Measurements from ENCODE around the gene NDUFS5.
"Not testable (repeated sequence)": the region's sequence is repeated elsewhere in the genome, so short reads cannot be mapped to it uniquely, and the experiment has no call there.

The NDUFS5 gene

GRCh38 chr1:39061951-39062350, 35.8 kb downstream of the NDUFS5 start:
- no peak for DNase-seq (ENCODE audit: low read depth)
- H3K4me3 ChIP-seq (ENCODE audit: low read depth, low read length), result no peak overlapping the region

DNA sequence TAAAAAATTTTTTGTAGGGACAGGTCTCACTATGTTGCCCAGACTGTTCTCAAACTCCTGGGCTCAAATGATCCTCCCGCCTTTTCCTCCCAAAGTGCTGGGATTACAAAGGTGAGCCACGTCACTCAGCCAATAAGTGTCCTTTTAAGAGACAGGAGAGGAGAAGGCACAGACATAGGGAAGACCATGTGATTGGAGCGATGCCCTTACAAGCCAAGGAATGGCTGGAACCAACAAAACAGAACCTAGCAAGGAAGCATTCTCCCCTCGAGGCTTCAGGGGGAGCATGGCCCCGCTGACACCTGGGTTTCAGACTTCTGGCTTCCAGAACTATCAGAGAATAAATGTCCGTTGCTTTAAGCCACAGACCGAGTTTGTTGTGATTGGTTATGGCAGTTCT, 37.0 kb downstream of the NDUFS5 start:
- TF ChIP-seq, protein P1, sequence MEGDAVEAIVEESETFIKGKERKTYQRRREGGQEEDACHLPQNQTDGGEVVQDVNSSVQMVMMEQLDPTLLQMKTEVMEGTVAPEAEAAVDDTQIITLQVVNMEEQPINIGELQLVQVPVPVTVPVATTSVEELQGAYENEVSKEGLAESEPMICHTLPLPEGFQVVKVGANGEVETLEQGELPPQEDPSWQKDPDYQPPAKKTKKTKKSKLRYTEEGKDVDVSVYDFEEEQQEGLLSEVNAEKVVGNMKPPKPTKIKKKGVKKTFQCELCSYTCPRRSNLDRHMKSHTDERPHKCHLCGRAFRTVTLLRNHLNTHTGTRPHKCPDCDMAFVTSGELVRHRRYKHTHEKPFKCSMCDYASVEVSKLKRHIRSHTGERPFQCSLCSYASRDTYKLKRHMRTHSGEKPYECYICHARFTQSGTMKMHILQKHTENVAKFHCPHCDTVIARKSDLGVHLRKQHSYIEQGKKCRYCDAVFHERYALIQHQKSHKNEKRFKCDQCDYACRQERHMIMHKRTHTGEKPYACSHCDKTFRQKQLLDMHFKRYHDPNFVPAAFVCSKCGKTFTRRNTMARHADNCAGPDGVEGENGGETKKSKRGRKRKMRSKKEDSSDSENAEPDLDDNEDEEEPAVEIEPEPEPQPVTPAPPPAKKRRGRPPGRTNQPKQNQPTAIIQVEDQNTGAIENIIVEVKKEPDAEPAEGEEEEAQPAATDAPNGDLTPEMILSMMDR (IDR thresholded peaks at IDR 0.05; ENCODE audit: low read depth, low read length), result no peak
- TF ChIP-seq, protein P2, sequence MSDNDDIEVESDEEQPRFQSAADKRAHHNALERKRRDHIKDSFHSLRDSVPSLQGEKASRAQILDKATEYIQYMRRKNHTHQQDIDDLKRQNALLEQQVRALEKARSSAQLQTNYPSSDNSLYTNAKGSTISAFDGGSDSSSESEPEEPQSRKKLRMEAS (IDR thresholded peaks at IDR 0.05; ENCODE audit: low read depth, low read length), result no peak
- no peak for TF ChIP-seq POLR2A (IDR thresholded peaks at IDR 0.05; ENCODE audit: extremely low read depth, insufficient read length)
- no peak for TF ChIP-seq MYC (IDR thresholded peaks at IDR 0.05; ENCODE audit: low read depth, low read length)
- no peak overlapping the region for H3K4me3 ChIP-seq (ENCODE audit: low read depth, low read length)
- no peak for DNase-seq (ENCODE audit: low read depth)

More at GRCh38 chr1:39061951-39062350, 35.8 kb downstream of the NDUFS5 start:
- no peak for TF ChIP-seq POLR2A (IDR thresholded peaks at IDR 0.05; ENCODE audit: extremely low read depth, insufficient read length)
- TF ChIP-seq, protein P1 (IDR thresholded peaks at IDR 0.05; ENCODE audit: low read depth, low read length), result no peak
- TF ChIP-seq MYC (IDR thresholded peaks at IDR 0.05; ENCODE audit: low read depth, low read length), result no peak
- TF ChIP-seq, protein P2 (IDR thresholded peaks at IDR 0.05; ENCODE audit: low read depth, low read length), result no peak

GRCh38 chr1:39063775-39064174, 37.6 kb downstream of the NDUFS5 start:
- H3K4me3 ChIP-seq (ENCODE audit: low read depth, low read length), result no peak overlapping the region
- DNase-seq (ENCODE audit: low read depth), result no peak
- TF ChIP-seq POLR2A (IDR thresholded peaks at IDR 0.05; ENCODE audit: extremely low read depth, insufficient read length) (no peak), MYC (IDR thresholded peaks at IDR 0.05; ENCODE audit: low read depth, low read length) (no peak)
- TF ChIP-seq, protein P1 (IDR thresholded peaks at IDR 0.05; ENCODE audit: low read depth, low read length), result no peak
- TF ChIP-seq, protein P2 (IDR thresholded peaks at IDR 0.05; ENCODE audit: low read depth, low read length), result no peak

GRCh38 chr1:39065542-39065941, 39.4 kb downstream of the NDUFS5 start:
- no peak for DNase-seq (ENCODE audit: low read depth)
- H3K4me3 ChIP-seq (ENCODE audit: low read depth, low read length), result no peak overlapping the region
- TF ChIP-seq, protein P2 (IDR thresholded peaks at IDR 0.05; ENCODE audit: low read depth, low read length), result no peak
- TF ChIP-seq POLR2A (IDR thresholded peaks at IDR 0.05; ENCODE audit: extremely low read depth, insufficient read length), result no peak
- TF ChIP-seq, protein P1 (IDR thresholded peaks at IDR 0.05; ENCODE audit: low read depth, low read length), result no peak
- TF ChIP-seq MYC (IDR thresholded peaks at IDR 0.05; ENCODE audit: low read depth, low read length), result no peak

- not testable (repeated sequence) for H3K4me3 ChIP-seq (ENCODE audit: low read depth, low read length); DNase-seq (ENCODE audit: low read depth)
Observed at GRCh38 chr1:39068227-39068626, 42.1 kb downstream of the NDUFS5 start.

GRCh38 chr1:39071557-39071956, 45.4 kb downstream of the NDUFS5 start:
- DNase-seq (ENCODE audit: low read depth); H3K4me3 ChIP-seq (ENCODE audit: low read depth, low read length): not testable (repeated sequence)

GRCh38 chr1:39076127-39076798, 50.1 kb downstream of the NDUFS5 start:
- no peak overlapping the region for H3K4me3 ChIP-seq (ENCODE audit: low read depth, low read length)
- no peak for DNase-seq (ENCODE audit: low read depth)
- TF ChIP-seq MYC (IDR thresholded peaks at IDR 0.05; ENCODE audit: low read depth, low read length), result no peak
- TF ChIP-seq, protein P2 (IDR thresholded peaks at IDR 0.05; ENCODE audit: low read depth, low read length), result no peak
- TF ChIP-seq, protein P1 (IDR thresholded peaks at IDR 0.05; ENCODE audit: low read depth, low read length), result no peak
- TF ChIP-seq POLR2A (IDR thresholded peaks at IDR 0.05; ENCODE audit: extremely low read depth, insufficient read length), result no peak

Measured in NB4 (cell line).